HG03139 (cell line): ENCODE results near the gene PON3.

Experiments used
- ATAC-seq: cut with Tn5 transposase; IDR thresholded peaks from one replicate; pipeline ENCODE4 v1.9.1; 2021; ENCODE audit not compliant: unreplicated experiment

Gene PON3

GRCh38 chr7:95342642-95343307 is 53.4 kb downstream of the PON3 start:
- no peak for ATAC-seq

GRCh38 chr7:95342029-95342428 is 54.1 kb downstream of the PON3 start:
- ATAC-seq: no peak

GRCh38 chr7:95340491-95340890 is 55.7 kb downstream of the PON3 start:
- no peak for ATAC-seq

- ATAC-seq: no peak
Observed at GRCh38 chr7:95338832-95339231, 57.3 kb downstream of the PON3 start.

GRCh38 chr7:95335093-95335492 is 61.1 kb downstream of the PON3 start:
- ATAC-seq: no peak

GRCh38 chr7:95334447-95334846 is 61.7 kb downstream of the PON3 start:
- no peak for ATAC-seq

- ATAC-seq: peak; percentile 31
Observed at GRCh38 chr7:95330961-95331337, 65.2 kb downstream of the PON3 start.

GRCh38 chr7:95330204-95330960 is 65.8 kb downstream of the PON3 start:
- peak; percentile 91 for ATAC-seq

- no peak for ATAC-seq
Observed at GRCh38 chr7:95327356-95327755, 68.8 kb downstream of the PON3 start.

- ATAC-seq: no peak
Observed at GRCh38 chr7:95324431-95324830, 71.7 kb downstream of the PON3 start, which contains the start of gene PON1. Gene PON1 (minus strand): TSS chr7:95324532. CDS start chr7:95324475, 57 bp downstream.

GRCh38 chr7:95323410-95324129 is 72.6 kb downstream of the PON3 start:
- ATAC-seq: no peak

GRCh38 chr7:95322854-95323253 is 73.3 kb downstream of the PON3 start:
- no peak for ATAC-seq

GRCh38 chr7:95322396-95322795 is 73.8 kb downstream of the PON3 start:
- no peak for ATAC-seq

GRCh38 chr7:95321720-95322119 is 74.5 kb downstream of the PON3 start:
- ATAC-seq: no peak

GRCh38 chr7:95320651-95321050 is 75.5 kb downstream of the PON3 start:
- no peak for ATAC-seq

- ATAC-seq: no peak
Observed at GRCh38 chr7:95319570-95319969, 76.6 kb downstream of the PON3 start.

- no peak for ATAC-seq
Observed at GRCh38 chr7:95318501-95319100, 77.6 kb downstream of the PON3 start.

- ATAC-seq: no peak
Observed at GRCh38 chr7:95317966-95318365, 78.2 kb downstream of the PON3 start.

- ATAC-seq: no peak
Observed at GRCh38 chr7:95317546-95317945, 78.6 kb downstream of the PON3 start.

GRCh38 chr7:95316588-95316987 is 79.6 kb downstream of the PON3 start:
- ATAC-seq: peak; percentile 72

- ATAC-seq: no peak
Observed at GRCh38 chr7:95312561-95312960, 83.6 kb downstream of the PON3 start.
